Activated T-cell treated with anti-CD3 and anti-CD28 coated beads, Interleukin-2, amount 50 U/mL, for 72 hours (primary cell): ENCODE measurements around the gene ISCA1. TPM values are rescaled to one million over a fixed set of nuclear protein-coding genes. Genes with fewer than 3 reads are reported as not detected.
"Not testable (repeated sequence)": the region's sequence is repeated elsewhere in the genome, so short reads cannot be mapped to it uniquely, and the experiment has no call there.

Experiments used
- ATAC-seq, 2 donors: fragments of 150-1000 bp; cut with Tn5 transposase; replicated peaks in 1 of 2; 2 replicates each; pipeline ENCODE4 v1.10.0; 2021; ENCODE audit warnings: moderate library complexity in 2 of 2, mild to moderate bottlenecking in 1 of 2
- DNase-seq, 2 donors: peaks; one replicate each; pipeline ENCODE4 v3.0.0; 2021 to 2022; ENCODE audit warnings: mixed read lengths in 1 of 2
- H3K27ac Mint-ChIP-seq: one replicate; pipeline ENCODE4 v1.8.0; 2022; ENCODE audit warnings: mild to moderate bottlenecking, moderate library complexity, mixed read lengths
- H3K27me3 Mint-ChIP-seq: one replicate; pipeline ENCODE4 v1.8.0; 2022; ENCODE audit warnings: low read depth, mixed read lengths
- H3K36me3 Mint-ChIP-seq, 2 donors: one replicate each; pipeline ENCODE4 v1.8.0; 2022; ENCODE audit warnings: mixed read lengths in 2 of 2, mild to moderate bottlenecking in 1 of 2; ENCODE audit not compliant: insufficient read depth in 2 of 2
- H3K4me1 Mint-ChIP-seq: one replicate; pipeline ENCODE4 v1.8.0; 2022; ENCODE audit warnings: low read depth, mixed read lengths
- H3K4me3 Mint-ChIP-seq, 2 donors: one replicate each; pipeline ENCODE4 v1.8.0; 2022; ENCODE audit warnings: mild to moderate bottlenecking in 2 of 2, mixed read lengths in 2 of 2, moderate library complexity in 2 of 2
- H3K9me3 Mint-ChIP-seq, 2 donors: one replicate each; pipeline ENCODE4 v1.8.0; 2022; ENCODE audit warnings: mixed read lengths in 2 of 2
- total RNA-seq, 2 donors: library from RNA; stranded (reverse); gene quantifications; one replicate each; pipeline ENCODE4 v1.2.3, GENCODE V29; 2022

The ISCA1 gene
- 10 to 100 TPM; 21.7 to 24.1 TPM for total RNA-seq

- ATAC-seq (peak; percentile 83 to 85), DNase-seq (peak; percentile 96 to 99)
- H3K27me3 Mint-ChIP-seq: no peaks in the 10 kb centered on the region
- peaks cover 0 to 6% of the 10 kb centered on the region in 2 donors for H3K36me3 Mint-ChIP-seq
- H3K9me3 Mint-ChIP-seq: no peaks in the 10 kb centered on the region
- peak within 1 kb of the TSS; percentile 95 for H3K27ac Mint-ChIP-seq
- H3K4me3 Mint-ChIP-seq: peak within 1 kb of the TSS; percentile 93 to 95
- peaks cover 41% of the 10 kb centered on the region for H3K4me1 Mint-ChIP-seq
These were observed at the start of gene ISCA1 for GRCh38 chr9:86282077-86282978. ISCA1 (minus strand) TSS chr9:86282538; CDS start chr9:86282458, 80 bp downstream.

DNA sequence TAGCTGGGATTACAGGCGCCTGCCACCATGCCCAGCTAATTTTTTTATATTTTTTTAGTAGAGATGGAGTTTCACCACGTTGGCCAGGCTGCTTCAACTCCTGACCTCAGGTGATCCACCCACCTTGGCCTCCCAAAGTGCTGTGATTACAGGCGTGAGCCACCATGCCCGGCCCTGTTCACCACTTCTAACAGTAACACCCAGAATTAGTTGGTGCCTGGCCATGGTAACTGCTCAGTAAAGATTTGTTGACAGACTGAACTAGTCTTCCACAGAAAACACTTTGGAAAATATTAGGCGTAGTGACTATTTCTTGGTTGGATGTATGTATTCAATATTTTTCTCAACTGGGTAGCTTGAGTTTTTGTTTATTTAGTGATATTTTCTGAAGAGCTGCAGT, 47.8 kb upstream of the ISCA1 start:
- DNase-seq: no peak
- no peak for ATAC-seq
- no peaks in the 10 kb centered on the region for H3K9me3 Mint-ChIP-seq
- H3K27me3 Mint-ChIP-seq: no peaks in the 10 kb centered on the region
- H3K4me1 Mint-ChIP-seq: no peaks in the 10 kb centered on the region
- peaks cover 21 to 32% of the 10 kb centered on the region in 2 donors for H3K36me3 Mint-ChIP-seq
- H3K4me3 Mint-ChIP-seq: no peak overlapping the region
- H3K27ac Mint-ChIP-seq: peak overlapping the region; percentile 54

DNA sequence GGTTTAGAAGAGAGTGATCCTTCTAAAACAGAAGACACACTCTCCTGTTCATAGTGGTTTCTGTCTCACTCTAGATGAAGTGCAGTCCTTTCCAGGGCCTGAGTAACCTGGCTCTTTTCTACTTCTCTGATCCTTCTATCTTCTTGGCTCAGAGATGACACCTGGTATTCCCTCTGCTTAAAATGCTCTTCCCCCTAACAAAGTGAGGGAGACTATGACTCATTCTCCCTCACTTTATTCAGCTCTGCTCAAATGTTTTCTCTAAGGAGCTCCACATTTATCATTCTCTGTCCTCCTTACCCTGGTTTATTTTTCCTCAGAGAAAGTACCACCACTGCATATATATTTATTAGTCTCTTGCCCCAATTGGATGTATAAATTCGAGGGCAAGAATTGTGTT, 47.3 kb upstream of the ISCA1 start:
- Mint-ChIP-seq H3K36me3 (peaks cover 18 to 27% of the 10 kb centered on the region in 2 donors), H3K4me1 (no peaks in the 10 kb centered on the region), H3K27me3 (no peaks in the 10 kb centered on the region), H3K27ac (peak overlapping the region; percentile 31), H3K9me3 (no peaks in the 10 kb centered on the region), H3K4me3 (no peak overlapping the region)
- no peak for ATAC-seq
- DNase-seq: no peak

GRCh38 chr9:86328156-86328555, 45.8 kb upstream of the ISCA1 start:
- DNase-seq (no peak), ATAC-seq (no peak)
- Mint-ChIP-seq H3K9me3 (no peaks in the 10 kb centered on the region), H3K27me3 (no peaks in the 10 kb centered on the region), H3K27ac (peak overlapping the region; percentile 5), H3K4me3 (no peak overlapping the region), H3K4me1 (no peaks in the 10 kb centered on the region), H3K36me3 (peaks cover 19 to 30% of the 10 kb centered on the region in 2 donors)

GRCh38 chr9:86326536-86326935, 44.2 kb upstream of the ISCA1 start:
- Mint-ChIP-seq H3K27ac (peak overlapping the region; percentile 7), H3K36me3 (peaks cover 10 to 35% of the 10 kb centered on the region in 2 donors)
- no peak for ATAC-seq

DNA sequence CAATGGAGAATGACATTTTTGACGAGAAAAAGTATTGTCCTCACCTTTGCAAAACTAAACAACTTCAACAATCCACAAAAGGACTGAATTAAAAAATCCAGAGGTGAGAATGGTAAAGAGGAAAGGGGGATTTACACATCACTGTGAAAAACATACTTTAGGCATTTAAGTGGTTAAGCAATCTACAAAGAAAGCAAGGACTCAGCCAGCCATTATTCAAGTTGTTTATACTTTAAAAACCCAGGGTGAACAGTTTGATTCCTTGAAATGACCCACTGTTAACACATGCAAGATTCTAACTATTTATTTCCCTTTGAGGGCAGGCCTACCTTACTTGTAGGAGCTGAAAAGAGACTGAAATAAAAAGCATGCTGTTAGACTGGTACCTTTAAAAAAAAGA, 42.6 kb upstream of the ISCA1 start:
- no peak for ATAC-seq
- H3K27me3 Mint-ChIP-seq: no peaks in the 10 kb centered on the region
- no peak overlapping the region for H3K4me3 Mint-ChIP-seq
- no peaks in the 10 kb centered on the region for H3K9me3 Mint-ChIP-seq
- H3K27ac Mint-ChIP-seq: peak overlapping the region; percentile 24
- no peaks in the 10 kb centered on the region for H3K4me1 Mint-ChIP-seq
- H3K36me3 Mint-ChIP-seq: peaks cover 10 to 42% of the 10 kb centered on the region in 2 donors
- DNase-seq: no peak

More at GRCh38 chr9:86326536-86326935, 44.2 kb upstream of the ISCA1 start:
- Mint-ChIP-seq H3K4me1 (no peaks in the 10 kb centered on the region), H3K9me3 (no peaks in the 10 kb centered on the region), H3K27me3 (no peaks in the 10 kb centered on the region), H3K4me3 (no peak overlapping the region)
- no peak for DNase-seq

- Mint-ChIP-seq H3K9me3 (no peaks in the 10 kb centered on the region), H3K27ac (no peak overlapping the region), H3K36me3 (peaks cover 8 to 43% of the 10 kb centered on the region in 2 donors), H3K4me1 (no peaks in the 10 kb centered on the region), H3K27me3 (no peaks in the 10 kb centered on the region), H3K4me3 (no peak overlapping the region)
- ATAC-seq (no peak), DNase-seq (no peak)
These were observed 42.0 kb upstream of the ISCA1 start for GRCh38 chr9:86324308-86324707.

GRCh38 chr9:86322973-86323644, 40.8 kb upstream of the ISCA1 start:
- H3K27me3 Mint-ChIP-seq: no peaks in the 10 kb centered on the region
- H3K27ac Mint-ChIP-seq: no peak overlapping the region
- ATAC-seq: no peak
- no peaks in the 10 kb centered on the region for H3K9me3 Mint-ChIP-seq
- no peaks in the 10 kb centered on the region for H3K4me1 Mint-ChIP-seq
- no peak for DNase-seq
- no peak overlapping the region for H3K4me3 Mint-ChIP-seq
- peaks cover 8 to 45% of the 10 kb centered on the region in 2 donors for H3K36me3 Mint-ChIP-seq

GRCh38 chr9:86321373-86321772, 39.0 kb upstream of the ISCA1 start:
- H3K27me3 Mint-ChIP-seq: no peaks in the 10 kb centered on the region
- no peak overlapping the region for H3K4me3 Mint-ChIP-seq
- no peak overlapping the region for H3K27ac Mint-ChIP-seq
- ATAC-seq (no peak), DNase-seq (no peak)
- H3K36me3 Mint-ChIP-seq: peaks cover 6 to 41% of the 10 kb centered on the region in 2 donors
- no peaks in the 10 kb centered on the region for H3K4me1 Mint-ChIP-seq
- no peaks in the 10 kb centered on the region for H3K9me3 Mint-ChIP-seq

DNA sequence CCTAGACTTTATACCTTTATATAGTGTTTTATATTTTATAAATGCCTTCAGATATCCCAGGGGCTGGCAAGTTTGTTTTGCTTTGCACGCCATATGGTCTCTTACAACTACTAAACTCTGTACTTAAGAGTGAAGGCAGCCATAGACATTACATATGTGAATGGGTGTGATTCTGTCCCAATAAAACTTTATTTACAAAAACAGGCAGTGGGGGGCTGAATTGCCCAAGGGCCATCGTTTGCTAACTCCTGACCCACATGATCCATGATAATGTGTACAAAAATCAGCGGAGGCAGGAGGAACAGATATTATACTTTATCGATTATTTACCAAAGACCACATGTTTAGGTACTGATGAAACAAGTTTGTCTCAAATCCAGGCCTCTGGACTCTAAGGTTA, 35.8 kb upstream of the ISCA1 start:
- Mint-ChIP-seq H3K27ac (no peak overlapping the region), H3K9me3 (no peaks in the 10 kb centered on the region)
- ATAC-seq: no peak

GRCh38 chr9:86315078-86315477, 32.7 kb upstream of the ISCA1 start:
- peaks cover 19 to 37% of the 10 kb centered on the region in 2 donors for H3K36me3 Mint-ChIP-seq

More for the DNA sequence above, 35.8 kb upstream of the ISCA1 start:
- no peak for DNase-seq
- H3K27me3 Mint-ChIP-seq: no peaks in the 10 kb centered on the region
- H3K36me3 Mint-ChIP-seq: peaks cover 16 to 48% of the 10 kb centered on the region in 2 donors
- H3K4me1 Mint-ChIP-seq: no peaks in the 10 kb centered on the region
- no peak overlapping the region for H3K4me3 Mint-ChIP-seq

GRCh38 chr9:86312959-86313358, 30.6 kb upstream of the ISCA1 start:
- not testable (repeated sequence) for DNase-seq, H3K27me3 Mint-ChIP-seq, H3K4me3 Mint-ChIP-seq, H3K4me1 Mint-ChIP-seq, ATAC-seq, H3K9me3 Mint-ChIP-seq
- H3K36me3 Mint-ChIP-seq: peaks cover 21 to 43% of the 10 kb centered on the region in 2 donors
- H3K27ac Mint-ChIP-seq: peak overlapping the region; percentile 51

More at GRCh38 chr9:86315078-86315477, 32.7 kb upstream of the ISCA1 start:
- H3K9me3 Mint-ChIP-seq: no peaks in the 10 kb centered on the region
- ATAC-seq (no peak), DNase-seq (no peak)
- H3K4me1 Mint-ChIP-seq: no peaks in the 10 kb centered on the region
- peak overlapping the region; percentile 1 for H3K27ac Mint-ChIP-seq
- H3K4me3 Mint-ChIP-seq: no peak overlapping the region
- no peaks in the 10 kb centered on the region for H3K27me3 Mint-ChIP-seq

- no peak for DNase-seq
- no peak for ATAC-seq
- Mint-ChIP-seq H3K36me3 (peaks cover 13 to 29% of the 10 kb centered on the region in 2 donors), H3K27me3 (no peaks in the 10 kb centered on the region), H3K27ac (no peak overlapping the region), H3K4me1 (peaks cover 23% of the 10 kb centered on the region), H3K9me3 (no peaks in the 10 kb centered on the region), H3K4me3 (no peak overlapping the region)
These were observed 26.3 kb upstream of the ISCA1 start for GRCh38 chr9:86308687-86309086.
